CD4-positive, alpha-beta T cell treated with Interleukin-2 at 100 ng/mL for 4 hours (primary cell): ENCODE data around the gene KCNK7.
A peak's percentile ranks its signal among the peaks of the same experiment; 100 is the strongest.
"Not testable (repeated sequence)": the region's sequence is repeated elsewhere in the genome, so short reads cannot be mapped to it uniquely, and the experiment has no call there.

Source experiments
- DNase-seq: peaks from one replicate; pipeline ENCODE4 v3.0.0-alpha.2; 2020; ENCODE audit warnings: low spot score

KCNK7 gene

GRCh38 chr11:65595543-65596281, at the start of gene KCNK7:
TSS of gene KCNK7 (minus strand) at chr11:65595800. CDS start at chr11:65595772, 28 bp downstream.
- DNase-seq = no peak

- DNase-seq = no peak
These were observed 49.2 kb upstream of the KCNK7 start for GRCh38 chr11:65644837-65645236.

- peak; percentile 20 for DNase-seq
These were observed 48.4 kb upstream of the KCNK7 start for GRCh38 chr11:65643971-65644370.

GRCh38 chr11:65642014-65642671, 46.5 kb upstream of the KCNK7 start:
- DNase-seq = no peak

- DNase-seq = no peak
These were observed 45.9 kb upstream of the KCNK7 start for GRCh38 chr11:65641297-65642013.

GRCh38 chr11:65640483-65641296, 45.1 kb upstream of the KCNK7 start:
- peak; percentile 30 for DNase-seq

- peak; percentile 66 for DNase-seq
These were observed 44.3 kb upstream of the KCNK7 start for GRCh38 chr11:65639623-65640482.

- not testable (repeated sequence) for DNase-seq
These were observed 43.6 kb upstream of the KCNK7 start for GRCh38 chr11:65639228-65639597.

GRCh38 chr11:65637794-65638419, 42.3 kb upstream of the KCNK7 start, which contains the start of gene SIPA1:
TSS of gene SIPA1 (plus strand) at chr11:65638101. CDS start at chr11:65640922, 2,821 bp downstream.
- peak; percentile 64 for DNase-seq

GRCh38 chr11:65637032-65637557, 41.5 kb upstream of the KCNK7 start:
- no peak for DNase-seq

GRCh38 chr11:65636108-65637031, 40.8 kb upstream of the KCNK7 start:
- DNase-seq = no peak

GRCh38 chr11:65634905-65635731, 39.5 kb upstream of the KCNK7 start:
- DNase-seq = no peak

- no peak for DNase-seq
These were observed 38.8 kb upstream of the KCNK7 start for GRCh38 chr11:65634440-65634839.

- DNase-seq = no peak
These were observed 38.5 kb upstream of the KCNK7 start for GRCh38 chr11:65634109-65634436.

- no peak for DNase-seq
These were observed 37.9 kb upstream of the KCNK7 start for GRCh38 chr11:65633390-65634108.

GRCh38 chr11:65630215-65630614, 34.6 kb upstream of the KCNK7 start:
- no peak for DNase-seq

- DNase-seq = no peak
These were observed 34.0 kb upstream of the KCNK7 start for GRCh38 chr11:65629579-65629978.

- DNase-seq = no peak
These were observed 31.6 kb upstream of the KCNK7 start for GRCh38 chr11:65627202-65627601.
